ENCODE results near the gene NEDD9.

Gene NEDD9

GRCh38 chr6:11181478-11182136, 50.9 kb downstream of the NEDD9 start:
- Histone ChIP-seq H3K4me3 (ENCODE audit: severe bottlenecking) (no peak overlapping the region), H3K36me3 (ENCODE audit: low read depth) (peaks cover 4% of the 10 kb centered on the region; the same call in 1 of the 2 replicates), H3K27me3 (ENCODE audit: insufficient read depth, poor library complexity, severe bottlenecking) (no peaks in the 10 kb centered on the region), H3K27ac (ENCODE audit: poor library complexity, severe bottlenecking) (no peak overlapping the region), H3K4me1 (ENCODE audit: insufficient read depth, poor library complexity, severe bottlenecking) (no peaks in the 10 kb centered on the region), H3K9me3 (ENCODE audit: severe bottlenecking) (peaks cover 3% of the 10 kb centered on the region)
- TF ChIP-seq, protein P1, sequence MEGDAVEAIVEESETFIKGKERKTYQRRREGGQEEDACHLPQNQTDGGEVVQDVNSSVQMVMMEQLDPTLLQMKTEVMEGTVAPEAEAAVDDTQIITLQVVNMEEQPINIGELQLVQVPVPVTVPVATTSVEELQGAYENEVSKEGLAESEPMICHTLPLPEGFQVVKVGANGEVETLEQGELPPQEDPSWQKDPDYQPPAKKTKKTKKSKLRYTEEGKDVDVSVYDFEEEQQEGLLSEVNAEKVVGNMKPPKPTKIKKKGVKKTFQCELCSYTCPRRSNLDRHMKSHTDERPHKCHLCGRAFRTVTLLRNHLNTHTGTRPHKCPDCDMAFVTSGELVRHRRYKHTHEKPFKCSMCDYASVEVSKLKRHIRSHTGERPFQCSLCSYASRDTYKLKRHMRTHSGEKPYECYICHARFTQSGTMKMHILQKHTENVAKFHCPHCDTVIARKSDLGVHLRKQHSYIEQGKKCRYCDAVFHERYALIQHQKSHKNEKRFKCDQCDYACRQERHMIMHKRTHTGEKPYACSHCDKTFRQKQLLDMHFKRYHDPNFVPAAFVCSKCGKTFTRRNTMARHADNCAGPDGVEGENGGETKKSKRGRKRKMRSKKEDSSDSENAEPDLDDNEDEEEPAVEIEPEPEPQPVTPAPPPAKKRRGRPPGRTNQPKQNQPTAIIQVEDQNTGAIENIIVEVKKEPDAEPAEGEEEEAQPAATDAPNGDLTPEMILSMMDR (IDR thresholded peaks at IDR 0.05; ENCODE audit: poor library complexity, severe bottlenecking): no peak
- DNase-seq (ENCODE audit: low spot score): no peak
- no peak for ATAC-seq (ENCODE audit: low read depth)

DNA sequence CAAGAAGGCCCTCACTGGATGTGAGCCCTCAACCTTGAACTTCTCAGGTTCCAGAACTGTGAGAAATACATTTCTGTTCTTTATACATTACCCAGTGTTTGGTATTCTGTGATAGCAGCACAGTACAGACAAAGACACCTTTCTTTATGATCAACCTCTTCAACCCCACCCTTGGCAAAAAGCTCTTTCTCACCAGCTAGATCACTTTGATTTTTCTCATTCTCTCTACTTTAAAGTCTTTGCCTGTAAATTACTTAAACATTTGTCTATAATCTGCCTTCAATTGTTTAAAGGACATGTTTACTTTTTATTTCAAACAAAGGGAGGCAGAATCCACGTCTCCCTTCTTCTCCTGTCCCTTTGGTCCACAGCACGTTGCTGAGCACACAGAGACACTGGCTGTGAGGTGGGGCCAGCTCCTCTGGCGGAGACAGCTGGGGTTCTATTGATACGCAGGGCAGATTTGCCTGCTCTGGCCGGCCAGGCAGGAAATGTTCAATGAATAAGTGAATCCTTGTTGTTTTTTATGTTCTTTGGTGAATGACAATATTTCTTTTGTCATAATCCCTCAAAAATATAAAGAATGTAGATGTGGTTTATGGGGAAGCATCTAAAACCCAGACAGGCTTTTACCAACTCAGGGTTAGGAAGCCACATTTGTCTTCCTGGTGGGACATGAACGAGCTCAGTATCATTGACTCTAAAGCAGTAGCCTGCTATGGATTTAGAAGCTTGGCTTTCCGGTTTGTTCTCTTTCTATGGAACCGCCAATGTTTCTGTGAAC, 52.9 kb downstream of the NEDD9 start:
- Histone ChIP-seq H3K4me1 (ENCODE audit: insufficient read depth, poor library complexity, severe bottlenecking) (no peaks in the 10 kb centered on the region), H3K27me3 (ENCODE audit: insufficient read depth, poor library complexity, severe bottlenecking) (no peaks in the 10 kb centered on the region), H3K36me3 (ENCODE audit: low read depth) (0 out of 2 replicates have a peak, but pooled peaks cover 4% of the 10 kb centered on the region), H3K4me3 (ENCODE audit: severe bottlenecking) (no peak overlapping the region), H3K27ac (ENCODE audit: poor library complexity, severe bottlenecking) (no peak overlapping the region), H3K9me3 (ENCODE audit: severe bottlenecking) (peaks cover 3% of the 10 kb centered on the region)
- no peak for ATAC-seq (ENCODE audit: low read depth)
- TF ChIP-seq, protein P1 (IDR thresholded peaks at IDR 0.05; ENCODE audit: poor library complexity, severe bottlenecking): no peak
- DNase-seq (ENCODE audit: low spot score): no peak

- ATAC-seq (ENCODE audit: low read depth) (no peak), DNase-seq (ENCODE audit: low spot score) (no peak)
- Histone ChIP-seq H3K27ac (ENCODE audit: poor library complexity, severe bottlenecking) (no peak overlapping the region), H3K4me1 (ENCODE audit: insufficient read depth, poor library complexity, severe bottlenecking) (no peaks in the 10 kb centered on the region), H3K27me3 (ENCODE audit: insufficient read depth, poor library complexity, severe bottlenecking) (no peaks in the 10 kb centered on the region), H3K36me3 (ENCODE audit: low read depth) (0 out of 2 replicates have a peak, but pooled peaks cover 4% of the 10 kb centered on the region), H3K9me3 (ENCODE audit: severe bottlenecking) (peaks cover 3% of the 10 kb centered on the region), H3K4me3 (ENCODE audit: severe bottlenecking) (no peak overlapping the region)
- TF ChIP-seq, protein P1 (IDR thresholded peaks at IDR 0.05; ENCODE audit: poor library complexity, severe bottlenecking): no peak
Observed at GRCh38 chr6:11179088-11179418, 53.4 kb downstream of the NEDD9 start.

- no peak overlapping the region for H3K4me3 ChIP-seq (ENCODE audit: severe bottlenecking)
- TF ChIP-seq, protein P1 (IDR thresholded peaks at IDR 0.05; ENCODE audit: poor library complexity, severe bottlenecking): no peak
- H3K9me3 ChIP-seq (ENCODE audit: severe bottlenecking): no peaks in the 10 kb centered on the region
- H3K27me3 ChIP-seq (ENCODE audit: insufficient read depth, poor library complexity, severe bottlenecking): no peaks in the 10 kb centered on the region
- no peaks in the 10 kb centered on the region for H3K4me1 ChIP-seq (ENCODE audit: insufficient read depth, poor library complexity, severe bottlenecking)
- no peak for DNase-seq (ENCODE audit: low spot score)
- H3K27ac ChIP-seq (ENCODE audit: poor library complexity, severe bottlenecking): no peak overlapping the region
- no peaks in the 10 kb centered on the region for H3K36me3 ChIP-seq (ENCODE audit: low read depth)
- no peak for ATAC-seq (ENCODE audit: low read depth)
Observed at GRCh38 chr6:11177271-11177670, 55.2 kb downstream of the NEDD9 start.

DNA sequence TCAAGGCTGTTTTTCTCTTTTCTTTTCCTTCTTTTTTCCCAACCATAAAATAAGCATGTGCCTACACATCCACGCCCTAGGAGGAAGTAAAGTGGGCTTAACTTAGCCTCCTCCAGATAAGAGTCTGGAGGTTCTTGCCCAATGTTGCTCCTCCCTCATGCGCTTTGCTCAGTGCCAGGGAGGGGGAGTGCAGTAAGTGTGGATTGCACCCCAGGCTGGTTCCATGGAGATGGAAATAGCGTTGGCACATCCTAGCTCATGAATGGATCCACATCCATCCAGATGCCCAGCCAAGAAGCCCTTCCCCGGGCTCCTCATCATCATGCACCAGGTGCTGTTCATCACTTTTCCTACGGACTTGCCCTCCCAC, 58.2 kb downstream of the NEDD9 start:
- Histone ChIP-seq H3K9me3 (ENCODE audit: severe bottlenecking) (no peaks in the 10 kb centered on the region), H3K27ac (ENCODE audit: poor library complexity, severe bottlenecking) (no peak overlapping the region), H3K4me3 (ENCODE audit: severe bottlenecking) (no peak overlapping the region), H3K36me3 (ENCODE audit: low read depth) (no peaks in the 10 kb centered on the region), H3K4me1 (ENCODE audit: insufficient read depth, poor library complexity, severe bottlenecking) (no peaks in the 10 kb centered on the region), H3K27me3 (ENCODE audit: insufficient read depth, poor library complexity, severe bottlenecking) (no peaks in the 10 kb centered on the region)
- TF ChIP-seq, protein P1 (IDR thresholded peaks at IDR 0.05; ENCODE audit: poor library complexity, severe bottlenecking): no peak
- no peak for DNase-seq (ENCODE audit: low spot score)
- ATAC-seq (ENCODE audit: low read depth): no peak
